ENCODE results near the gene PEX14. TPM values are rescaled to one million over a fixed set of nuclear protein-coding genes. Genes with fewer than 3 reads are reported as not detected.

Gene PEX14
- total RNA-seq, 2 donors from 2014 or later: 16.0 TPM

DNA sequence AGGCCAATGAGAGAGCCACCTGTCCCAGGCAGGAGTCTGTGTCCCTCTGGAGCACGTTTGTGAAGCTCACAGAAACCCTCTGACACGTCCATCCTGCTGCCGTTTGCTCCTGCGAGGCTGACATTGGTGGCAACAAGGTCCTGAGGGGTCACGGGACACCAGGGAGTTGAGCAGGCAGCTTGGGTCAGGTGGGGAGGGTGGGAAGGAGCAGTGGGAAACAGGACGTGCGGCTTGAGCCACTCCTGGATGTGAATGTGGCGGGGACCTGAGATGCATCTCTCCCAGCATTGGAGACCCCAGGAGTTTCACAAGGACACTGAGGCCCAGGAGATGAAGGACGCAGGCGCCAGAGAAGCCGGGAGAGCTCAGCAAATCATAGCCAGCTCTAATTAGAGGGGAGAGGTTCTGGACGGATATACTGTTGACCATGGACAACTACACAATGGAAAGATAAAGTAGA is 149.0 kb downstream of the PEX14 start:
- H3K9me3 ChIP-seq (ENCODE audit: control insufficient read depth, low read length, poor library complexity, severe bottlenecking): no peaks in the 10 kb centered on the region
- no peaks in the 10 kb centered on the region for H3K36me3 Mint-ChIP-seq (ENCODE audit: low read depth)
- no peak for ATAC-seq
- H3K4me3 Mint-ChIP-seq: no peak overlapping the region
- H3K4me1 Mint-ChIP-seq: no peaks in the 10 kb centered on the region
- no peak overlapping the region for H3K27ac Mint-ChIP-seq
- H3K27me3 Mint-ChIP-seq: no peaks in the 10 kb centered on the region
- DNase-seq: no peak

GRCh38 chr1:10624256-10625050 is 149.7 kb downstream of the PEX14 start:
- Mint-ChIP-seq H3K36me3 (ENCODE audit: low read depth) (no peaks in the 10 kb centered on the region), H3K4me1 (no peaks in the 10 kb centered on the region), H3K27me3 (no peaks in the 10 kb centered on the region), H3K4me3 (no peak overlapping the region), H3K27ac (no peak overlapping the region)
- DNase-seq: peak in 1 of 3 donors; percentile 4
- no peak for ATAC-seq
- no peaks in the 10 kb centered on the region for H3K9me3 ChIP-seq (ENCODE audit: control insufficient read depth, low read length, poor library complexity, severe bottlenecking)

- H3K9me3 ChIP-seq (ENCODE audit: control insufficient read depth, low read length, poor library complexity, severe bottlenecking): no peaks in the 10 kb centered on the region
- no peak overlapping the region for H3K4me3 Mint-ChIP-seq
- no peak overlapping the region for H3K27ac Mint-ChIP-seq
- DNase-seq (peak in 1 of 3 donors; percentile 7), ATAC-seq (no peak)
- H3K4me1 Mint-ChIP-seq: no peaks in the 10 kb centered on the region
- H3K27me3 Mint-ChIP-seq: no peaks in the 10 kb centered on the region
- H3K36me3 Mint-ChIP-seq (ENCODE audit: low read depth): no peaks in the 10 kb centered on the region
Measured at GRCh38 chr1:10625076-10625475, 150.3 kb downstream of the PEX14 start.

DNA sequence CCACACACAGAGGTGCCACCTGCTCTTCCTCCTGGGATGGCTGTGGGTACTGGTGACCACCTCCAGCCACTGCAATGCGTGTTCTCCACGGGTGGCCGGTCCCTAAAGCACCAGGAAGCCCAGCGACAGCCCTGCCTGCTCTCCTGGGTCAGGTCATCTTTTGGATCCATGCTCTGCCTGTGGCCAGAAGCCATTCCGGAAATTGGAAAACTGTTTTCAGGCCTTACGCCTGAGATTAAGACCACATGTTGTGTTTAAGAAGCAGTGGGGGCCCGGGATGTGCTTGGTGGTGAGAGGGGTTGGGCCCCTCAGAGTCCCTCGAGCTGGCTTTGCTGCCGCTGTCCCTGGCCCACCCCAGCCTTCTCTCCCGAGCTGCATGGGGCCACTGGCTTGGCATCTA is 150.8 kb downstream of the PEX14 start:
- DNase-seq (no peak), ATAC-seq (no peak)
- Mint-ChIP-seq H3K36me3 (ENCODE audit: low read depth) (peaks cover 2% of the 10 kb centered on the region), H3K4me3 (no peak overlapping the region), H3K27me3 (no peaks in the 10 kb centered on the region), H3K4me1 (no peaks in the 10 kb centered on the region), H3K27ac (no peak overlapping the region)
- no peaks in the 10 kb centered on the region for H3K9me3 ChIP-seq (ENCODE audit: control insufficient read depth, low read length, poor library complexity, severe bottlenecking)

GRCh38 chr1:10626131-10626731 is 151.5 kb downstream of the PEX14 start:
- Mint-ChIP-seq H3K4me3 (no peak overlapping the region), H3K36me3 (ENCODE audit: low read depth) (peaks cover 2% of the 10 kb centered on the region), H3K27ac (no peak overlapping the region), H3K4me1 (no peaks in the 10 kb centered on the region), H3K27me3 (no peaks in the 10 kb centered on the region)
- no peaks in the 10 kb centered on the region for H3K9me3 ChIP-seq (ENCODE audit: control insufficient read depth, low read length, poor library complexity, severe bottlenecking)
- peak in 1 of 3 donors; percentile 3 for DNase-seq
- ATAC-seq: no peak

DNA sequence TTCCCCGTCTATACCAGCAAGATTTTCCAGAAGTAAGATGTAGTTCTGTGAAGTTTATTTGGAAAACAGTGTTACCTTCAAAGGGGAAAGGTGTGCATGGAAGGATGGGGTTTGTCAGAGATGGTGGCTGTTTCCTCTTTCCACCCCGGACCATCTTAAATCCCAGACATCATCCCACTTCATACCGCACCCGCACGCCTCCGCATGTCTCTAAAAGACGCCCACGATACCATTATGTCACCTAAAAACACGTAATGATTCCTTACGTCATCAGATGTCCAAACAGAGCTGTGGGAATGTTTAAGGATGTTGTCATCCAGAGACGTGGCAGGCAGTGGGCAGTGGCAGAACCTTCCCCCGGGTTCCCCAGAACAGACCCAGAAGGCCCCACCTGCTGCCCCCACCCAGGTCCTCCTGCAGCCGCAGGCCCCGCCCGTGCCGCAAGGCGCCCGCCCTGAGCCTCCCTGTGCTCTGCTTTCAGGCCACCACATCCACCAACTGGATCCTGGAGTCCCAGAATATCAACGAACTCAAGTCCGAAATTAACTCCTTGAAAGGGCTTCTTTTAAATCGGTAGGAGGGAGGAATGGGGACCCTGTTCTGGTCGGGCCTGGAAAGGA is 152.2 kb downstream of the PEX14 start:
- ATAC-seq (no peak), DNase-seq (no peak)
- Mint-ChIP-seq H3K27me3 (no peaks in the 10 kb centered on the region), H3K4me3 (no peak overlapping the region), H3K4me1 (no peaks in the 10 kb centered on the region), H3K36me3 (ENCODE audit: low read depth) (peaks cover 2% of the 10 kb centered on the region), H3K27ac (no peak overlapping the region)
- no peaks in the 10 kb centered on the region for H3K9me3 ChIP-seq (ENCODE audit: control insufficient read depth, low read length, poor library complexity, severe bottlenecking)

GRCh38 chr1:10628685-10629084 is 153.9 kb downstream of the PEX14 start:
- no peak overlapping the region for H3K27ac Mint-ChIP-seq
- no peak overlapping the region for H3K4me3 Mint-ChIP-seq
- H3K36me3 Mint-ChIP-seq (ENCODE audit: low read depth): peaks cover 2% of the 10 kb centered on the region
- no peaks in the 10 kb centered on the region for H3K4me1 Mint-ChIP-seq
- H3K9me3 ChIP-seq (ENCODE audit: control insufficient read depth, low read length, poor library complexity, severe bottlenecking): no peaks in the 10 kb centered on the region
- no peaks in the 10 kb centered on the region for H3K27me3 Mint-ChIP-seq
- ATAC-seq (no peak), DNase-seq (no peak)

GRCh38 chr1:10629091-10629815 is 154.5 kb downstream of the PEX14 start:
- ATAC-seq (no peak), DNase-seq (peak in 1 of 3 donors; percentile 10)
- Mint-ChIP-seq H3K36me3 (ENCODE audit: low read depth) (peaks cover 2% of the 10 kb centered on the region), H3K27ac (no peak overlapping the region), H3K27me3 (no peaks in the 10 kb centered on the region), H3K4me1 (no peaks in the 10 kb centered on the region), H3K4me3 (no peak overlapping the region)
- no peaks in the 10 kb centered on the region for H3K9me3 ChIP-seq (ENCODE audit: control insufficient read depth, low read length, poor library complexity, severe bottlenecking)

GRCh38 chr1:10629816-10630571 is 155.2 kb downstream of the PEX14 start:
- no peak for ATAC-seq
- H3K36me3 Mint-ChIP-seq (ENCODE audit: low read depth): peaks cover 2% of the 10 kb centered on the region
- DNase-seq: peak in 1 of 3 donors; percentile 9
- no peak overlapping the region for H3K4me3 Mint-ChIP-seq
- H3K27me3 Mint-ChIP-seq: no peaks in the 10 kb centered on the region
- no peaks in the 10 kb centered on the region for H3K4me1 Mint-ChIP-seq
- no peak overlapping the region for H3K27ac Mint-ChIP-seq
- no peaks in the 10 kb centered on the region for H3K9me3 ChIP-seq (ENCODE audit: control insufficient read depth, low read length, poor library complexity, severe bottlenecking)

- H3K36me3 Mint-ChIP-seq (ENCODE audit: low read depth): peaks cover 2% of the 10 kb centered on the region
- no peak overlapping the region for H3K4me3 Mint-ChIP-seq
- H3K27me3 Mint-ChIP-seq: no peaks in the 10 kb centered on the region
- no peaks in the 10 kb centered on the region for H3K4me1 Mint-ChIP-seq
- H3K27ac Mint-ChIP-seq: no peak overlapping the region
- no peaks in the 10 kb centered on the region for H3K9me3 ChIP-seq (ENCODE audit: control insufficient read depth, low read length, poor library complexity, severe bottlenecking)
- peak in 1 of 3 donors; percentile 10 for DNase-seq
- no peak for ATAC-seq
Measured at GRCh38 chr1:10630661-10631120, 155.9 kb downstream of the PEX14 start.

GRCh38 chr1:10631121-10631810 is 156.5 kb downstream of the PEX14 start:
- H3K36me3 Mint-ChIP-seq (ENCODE audit: low read depth): peaks cover 2% of the 10 kb centered on the region

More at GRCh38 chr1:10631121-10631810, 156.5 kb downstream of the PEX14 start:
- Mint-ChIP-seq H3K27ac (no peak overlapping the region), H3K27me3 (no peaks in the 10 kb centered on the region), H3K4me3 (no peak overlapping the region), H3K4me1 (no peaks in the 10 kb centered on the region)
- DNase-seq (peak in 1 of 3 donors; percentile 11), ATAC-seq (no peak)
- H3K9me3 ChIP-seq (ENCODE audit: control insufficient read depth, low read length, poor library complexity, severe bottlenecking): no peaks in the 10 kb centered on the region

All from T-helper 17 cell (primary cell).